Measurements from ENCODE around the gene CST8.
A peak's percentile ranks its signal among the peaks of the same experiment; 100 is the strongest.

Gene CST8

DNA sequence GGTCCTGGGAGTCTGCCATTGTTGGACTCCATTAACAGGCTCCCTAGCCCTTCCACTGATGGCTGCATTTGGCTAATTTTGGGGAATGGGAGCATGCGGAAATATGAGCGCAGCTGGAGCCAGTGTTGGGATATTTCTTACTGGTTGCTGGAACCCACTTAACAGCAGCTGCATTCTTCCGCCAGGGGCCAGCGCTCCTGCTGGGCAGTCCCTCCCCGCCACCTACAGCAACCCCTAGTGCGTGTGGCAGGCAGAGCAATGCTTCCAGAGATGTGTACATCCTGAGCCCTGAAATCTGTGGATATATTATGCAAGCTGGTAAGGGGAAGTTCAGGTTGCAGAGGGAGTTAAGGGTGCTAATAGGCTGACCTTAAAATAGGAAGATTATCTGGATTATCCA lies 16.4 kb downstream of the CST8 start:
- no CpG with 5 or more reads among the region's 6 CpGs for WGBS (ENCODE audit: extremely low coverage, insufficient coverage, low lambda C conversion rate)
- H3K4me3 ChIP-seq (ENCODE audit: low read length): no peak overlapping the region
- no peaks in the 10 kb centered on the region for H3K79me2 ChIP-seq (ENCODE audit: control insufficient read depth, insufficient read depth, low read length)
- no peak overlapping the region for H3K56ac ChIP-seq (ENCODE audit: low read length)
- peaks cover 7% of the 10 kb centered on the region for H3K4me1 ChIP-seq (ENCODE audit: control insufficient read depth, low read depth, low read length)
- no peak overlapping the region for H3K18ac ChIP-seq (ENCODE audit: low read length)
- H4K5ac ChIP-seq (ENCODE audit: low read length): no peak overlapping the region
- no peak overlapping the region for H2AK5ac ChIP-seq (ENCODE audit: low read length)
- H3K79me1 ChIP-seq (ENCODE audit: low read length): no peaks in the 10 kb centered on the region
- H2BK5ac ChIP-seq (ENCODE audit: low read length): no peak overlapping the region
- no peak overlapping the region for H3K27ac ChIP-seq (ENCODE audit: low read depth, low read length)
- no peak overlapping the region for H3K23ac ChIP-seq (ENCODE audit: low read length)
- no peak overlapping the region for H4K8ac ChIP-seq (ENCODE audit: low read depth, low read length)
- H3K4ac ChIP-seq (ENCODE audit: low read depth, low read length): no peak overlapping the region
- H3K9ac ChIP-seq (ENCODE audit: low read length): no peak overlapping the region
- no peaks in the 10 kb centered on the region for H3K27me3 ChIP-seq (ENCODE audit: insufficient read depth, low read length, poor library complexity)
- no peak overlapping the region for H3K4me2 ChIP-seq (ENCODE audit: low read length)
- no peak overlapping the region for H2BK15ac ChIP-seq (replicated peaks; ENCODE audit: low read depth)
- DNase-seq: peak; percentile 66
- no peak overlapping the region for H2BK120ac ChIP-seq (ENCODE audit: low read depth, low read length)
- no peaks in the 10 kb centered on the region for H3K36me3 ChIP-seq (ENCODE audit: control insufficient read depth, insufficient read depth, low read length)

DNA sequence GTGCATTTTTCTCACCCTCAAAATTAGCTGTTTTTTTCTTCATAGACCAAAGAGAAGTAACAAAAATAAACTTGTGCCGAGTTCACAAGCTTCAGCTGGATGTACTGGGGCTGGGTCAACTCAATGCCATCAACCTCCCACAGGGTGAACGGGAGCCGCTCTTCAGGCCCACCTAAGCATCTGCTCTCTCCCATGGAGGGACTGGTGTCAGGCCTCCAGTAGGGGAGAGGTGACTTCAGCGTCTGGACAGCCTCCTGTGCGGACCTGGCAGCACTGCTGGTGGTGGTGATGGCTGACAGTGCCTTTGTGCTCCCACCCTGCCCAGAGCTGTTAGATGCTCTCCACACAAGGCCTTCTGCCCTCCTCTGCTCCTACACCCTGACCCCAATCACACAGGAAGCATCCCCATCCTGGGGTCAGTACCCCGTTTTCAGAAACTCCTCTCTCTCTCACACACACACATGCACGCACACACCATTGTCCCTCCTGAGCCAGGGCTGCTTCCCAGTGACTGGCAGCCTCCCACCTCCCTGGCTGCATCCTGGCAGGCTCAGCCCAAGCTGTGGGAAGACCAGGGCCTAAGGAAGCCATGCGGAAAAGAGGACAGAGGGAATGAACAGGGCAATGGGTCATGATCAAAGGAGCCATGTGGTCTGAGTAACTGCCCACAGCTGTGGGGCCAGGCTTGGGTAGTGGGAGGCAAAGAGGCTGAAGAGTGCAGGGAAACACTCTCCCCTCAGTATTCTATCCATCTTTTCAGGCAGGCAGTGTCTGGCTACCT lies 17.7 kb downstream of the CST8 start:
- no peak overlapping the region for H3K23ac ChIP-seq (ENCODE audit: low read length)
- no peak overlapping the region for H3K4ac ChIP-seq (ENCODE audit: low read depth, low read length)
- H3K4me1 ChIP-seq (ENCODE audit: control insufficient read depth, low read depth, low read length): peaks cover 7% of the 10 kb centered on the region
- no peak overlapping the region for H4K5ac ChIP-seq (ENCODE audit: low read length)
- H3K4me3 ChIP-seq (ENCODE audit: low read length): no peak overlapping the region
- no peak overlapping the region for H3K18ac ChIP-seq (ENCODE audit: low read length)
- no peak overlapping the region for H3K9ac ChIP-seq (ENCODE audit: low read length)
- H2BK15ac ChIP-seq (replicated peaks; ENCODE audit: low read depth): no peak overlapping the region
- no peak overlapping the region for H3K4me2 ChIP-seq (ENCODE audit: low read length)
- no peaks in the 10 kb centered on the region for H3K27me3 ChIP-seq (ENCODE audit: insufficient read depth, low read length, poor library complexity)
- H3K27ac ChIP-seq (ENCODE audit: low read depth, low read length): no peak overlapping the region
- H3K79me1 ChIP-seq (ENCODE audit: low read length): no peaks in the 10 kb centered on the region
- H2BK120ac ChIP-seq (ENCODE audit: low read depth, low read length): no peak overlapping the region
- H2BK5ac ChIP-seq (ENCODE audit: low read length): no peak overlapping the region
- peak; percentile 24 for DNase-seq
- no peak overlapping the region for H4K8ac ChIP-seq (ENCODE audit: low read depth, low read length)
- H3K36me3 ChIP-seq (ENCODE audit: control insufficient read depth, insufficient read depth, low read length): no peaks in the 10 kb centered on the region
- no peaks in the 10 kb centered on the region for H3K79me2 ChIP-seq (ENCODE audit: control insufficient read depth, insufficient read depth, low read length)
- H2AK5ac ChIP-seq (ENCODE audit: low read length): peak overlapping the region; percentile 71
- no CpG with 5 or more reads among the region's 8 CpGs for WGBS (ENCODE audit: extremely low coverage, insufficient coverage, low lambda C conversion rate)
- no peak overlapping the region for H3K56ac ChIP-seq (ENCODE audit: low read length)

DNA sequence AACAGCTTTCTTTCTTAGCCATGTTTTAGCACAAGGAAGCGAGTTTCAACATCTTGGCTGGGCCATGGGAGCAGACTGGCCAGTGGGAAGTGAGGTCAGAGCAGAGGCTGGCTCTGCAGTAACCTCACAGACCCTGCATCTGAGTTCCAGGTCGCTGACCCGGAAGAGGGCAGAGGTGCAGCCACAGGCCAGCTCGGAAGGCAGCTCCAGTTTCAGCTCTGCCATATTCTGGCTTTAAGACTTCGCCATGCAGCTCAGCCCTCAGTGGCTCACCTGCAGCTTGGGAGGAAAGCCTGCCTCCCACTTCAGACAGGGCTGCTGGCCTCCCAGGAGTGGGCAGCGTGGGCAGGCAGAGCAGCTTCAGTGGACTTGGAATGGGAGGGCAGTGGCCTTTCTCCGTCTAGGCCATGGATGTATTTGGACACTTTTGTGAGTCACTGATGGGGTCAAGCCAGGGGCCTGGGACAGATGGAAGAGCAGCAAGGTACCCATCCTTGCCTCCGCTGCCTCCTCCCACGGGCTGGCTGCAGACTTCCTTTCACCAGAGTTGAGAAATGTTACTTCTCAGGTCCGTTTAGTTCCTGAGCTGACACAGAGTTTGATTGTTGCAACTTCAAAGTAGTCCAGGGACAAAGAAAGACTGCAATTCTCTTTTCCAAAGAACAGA lies 18.5 kb downstream of the CST8 start:
- Histone ChIP-seq H3K36me3 (ENCODE audit: control insufficient read depth, insufficient read depth, low read length) (no peaks in the 10 kb centered on the region), H4K8ac (ENCODE audit: low read depth, low read length) (no peak overlapping the region), H3K4me1 (ENCODE audit: control insufficient read depth, low read depth, low read length) (peaks cover 7% of the 10 kb centered on the region), H3K23ac (ENCODE audit: low read length) (no peak overlapping the region), H3K79me1 (ENCODE audit: low read length) (no peaks in the 10 kb centered on the region), H3K4me3 (ENCODE audit: low read length) (no peak overlapping the region), H2BK5ac (ENCODE audit: low read length) (no peak overlapping the region), H3K27me3 (ENCODE audit: insufficient read depth, low read length, poor library complexity) (no peaks in the 10 kb centered on the region), H3K27ac (ENCODE audit: low read depth, low read length) (no peak overlapping the region), H3K4ac (ENCODE audit: low read depth, low read length) (no peak overlapping the region), H3K79me2 (ENCODE audit: control insufficient read depth, insufficient read depth, low read length) (no peaks in the 10 kb centered on the region), H3K9ac (ENCODE audit: low read length) (no peak overlapping the region), H2BK15ac (replicated peaks; ENCODE audit: low read depth) (no peak overlapping the region), H4K5ac (ENCODE audit: low read length) (no peak overlapping the region), H2BK120ac (ENCODE audit: low read depth, low read length) (no peak overlapping the region), H3K18ac (ENCODE audit: low read length) (no peak overlapping the region), H3K56ac (ENCODE audit: low read length) (no peak overlapping the region), H2AK5ac (ENCODE audit: low read length) (no peak overlapping the region), H3K4me2 (ENCODE audit: low read length) (no peak overlapping the region)
- no CpG with 5 or more reads among the region's 10 CpGs for WGBS (ENCODE audit: extremely low coverage, insufficient coverage, low lambda C conversion rate)
- no peak for DNase-seq

DNA sequence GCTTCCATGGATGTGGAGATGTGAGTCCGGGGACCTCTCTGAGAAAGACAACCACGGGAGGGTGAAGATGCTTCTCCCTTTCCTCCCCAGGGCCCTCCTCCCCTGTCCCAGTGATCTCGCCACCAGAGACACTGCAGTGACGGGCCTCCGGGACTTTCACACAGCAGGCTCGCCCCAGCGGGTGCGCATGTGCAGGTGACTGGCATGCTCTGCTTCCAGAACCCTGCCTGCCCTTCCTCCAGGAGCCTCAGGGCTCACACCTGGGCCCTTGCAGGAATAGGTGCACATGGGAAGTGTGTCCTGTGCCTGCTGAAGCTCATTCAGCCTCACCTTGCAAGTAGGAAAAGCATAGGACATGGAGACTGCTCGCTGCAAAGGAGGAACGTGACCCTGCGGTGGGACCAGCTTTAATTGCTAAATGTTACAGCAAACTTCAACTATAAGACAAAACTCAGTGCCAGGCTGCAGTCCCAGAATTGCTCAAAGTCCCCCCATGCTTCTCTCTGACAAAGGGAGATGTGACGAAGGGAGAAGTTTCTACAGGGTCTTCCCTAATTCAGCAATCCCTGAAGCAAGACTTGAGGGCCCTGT lies 19.2 kb downstream of the CST8 start:
- Histone ChIP-seq H4K5ac (ENCODE audit: low read length) (no peak overlapping the region), H3K27ac (ENCODE audit: low read depth, low read length) (no peak overlapping the region), H3K27me3 (ENCODE audit: insufficient read depth, low read length, poor library complexity) (no peaks in the 10 kb centered on the region), H3K79me1 (ENCODE audit: low read length) (no peaks in the 10 kb centered on the region), H3K79me2 (ENCODE audit: control insufficient read depth, insufficient read depth, low read length) (no peaks in the 10 kb centered on the region), H3K23ac (ENCODE audit: low read length) (no peak overlapping the region), H2BK15ac (replicated peaks; ENCODE audit: low read depth) (no peak overlapping the region), H2BK5ac (ENCODE audit: low read length) (no peak overlapping the region), H3K56ac (ENCODE audit: low read length) (no peak overlapping the region), H3K4me2 (ENCODE audit: low read length) (no peak overlapping the region), H3K4me1 (ENCODE audit: control insufficient read depth, low read depth, low read length) (peaks cover 7% of the 10 kb centered on the region), H3K9ac (ENCODE audit: low read length) (no peak overlapping the region), H3K36me3 (ENCODE audit: control insufficient read depth, insufficient read depth, low read length) (no peaks in the 10 kb centered on the region), H3K4me3 (ENCODE audit: low read length) (no peak overlapping the region), H2AK5ac (ENCODE audit: low read length) (no peak overlapping the region), H3K4ac (ENCODE audit: low read depth, low read length) (no peak overlapping the region), H3K18ac (ENCODE audit: low read length) (no peak overlapping the region), H4K8ac (ENCODE audit: low read depth, low read length) (no peak overlapping the region), H2BK120ac (ENCODE audit: low read depth, low read length) (no peak overlapping the region)
- DNase-seq: no peak
- WGBS (ENCODE audit: extremely low coverage, insufficient coverage, low lambda C conversion rate): no CpG with 5 or more reads among the region's 12 CpGs

DNA sequence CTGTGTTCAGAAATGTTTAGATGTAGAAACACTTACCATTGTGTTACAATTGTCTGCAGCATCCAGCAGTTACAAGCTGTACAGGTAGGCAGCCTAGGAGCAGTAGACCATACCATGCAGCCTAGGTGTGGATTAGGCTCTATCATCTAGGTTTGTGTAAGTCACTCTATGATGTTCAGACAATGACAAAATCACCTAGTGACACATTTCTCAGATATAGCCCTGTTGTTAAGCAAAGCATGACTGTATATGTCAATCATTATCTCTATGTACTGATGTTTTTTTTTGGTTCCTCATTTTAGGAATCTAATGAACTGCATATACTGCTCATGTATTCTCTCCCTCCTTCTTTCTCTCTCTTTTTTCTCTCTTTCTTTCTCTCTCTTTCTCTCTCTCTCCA lies 22.2 kb downstream of the CST8 start:
- no peak overlapping the region for H3K4me3 ChIP-seq (ENCODE audit: low read length)
- H2BK5ac ChIP-seq (ENCODE audit: low read length): no peak overlapping the region
- no peaks in the 10 kb centered on the region for H3K27me3 ChIP-seq (ENCODE audit: insufficient read depth, low read length, poor library complexity)
- no peaks in the 10 kb centered on the region for H3K79me2 ChIP-seq (ENCODE audit: control insufficient read depth, insufficient read depth, low read length)
- no peaks in the 10 kb centered on the region for H3K79me1 ChIP-seq (ENCODE audit: low read length)
- H3K36me3 ChIP-seq (ENCODE audit: control insufficient read depth, insufficient read depth, low read length): no peaks in the 10 kb centered on the region
- no peak overlapping the region for H3K9ac ChIP-seq (ENCODE audit: low read length)
- no peak for DNase-seq
- H3K4me1 ChIP-seq (ENCODE audit: control insufficient read depth, low read depth, low read length): peaks cover 4% of the 10 kb centered on the region
- no peak overlapping the region for H3K27ac ChIP-seq (ENCODE audit: low read depth, low read length)
- no peak overlapping the region for H2AK5ac ChIP-seq (ENCODE audit: low read length)
- H3K56ac ChIP-seq (ENCODE audit: low read length): no peak overlapping the region
- H3K4me2 ChIP-seq (ENCODE audit: low read length): no peak overlapping the region
- H3K18ac ChIP-seq (ENCODE audit: low read length): no peak overlapping the region
- no peak overlapping the region for H4K5ac ChIP-seq (ENCODE audit: low read length)
- H3K4ac ChIP-seq (ENCODE audit: low read depth, low read length): no peak overlapping the region
- H4K8ac ChIP-seq (ENCODE audit: low read depth, low read length): no peak overlapping the region
- no peak overlapping the region for H3K23ac ChIP-seq (ENCODE audit: low read length)
- H2BK15ac ChIP-seq (replicated peaks; ENCODE audit: low read depth): no peak overlapping the region
- no peak overlapping the region for H2BK120ac ChIP-seq (ENCODE audit: low read depth, low read length)
